ENCODE data around the gene HTRA3.

HTRA3 gene

GRCh38 chr4:8321771-8322170 lies 52.2 kb downstream of the HTRA3 start:
- no peak for FAIRE-seq
- no peak for DNase-seq (ENCODE audit: insufficient read length, low spot score)

- FAIRE-seq (no peak), DNase-seq (ENCODE audit: insufficient read length, low spot score) (no peak)
These were observed 53.5 kb downstream of the HTRA3 start for GRCh38 chr4:8322794-8323704.

GRCh38 chr4:8323947-8324555 lies 54.5 kb downstream of the HTRA3 start:
- FAIRE-seq (no peak), DNase-seq (ENCODE audit: insufficient read length, low spot score) (no peak)

GRCh38 chr4:8324640-8325239 lies 55.2 kb downstream of the HTRA3 start:
- no peak for FAIRE-seq
- no peak for DNase-seq (ENCODE audit: insufficient read length, low spot score)

- DNase-seq (ENCODE audit: insufficient read length, low spot score) (no peak), FAIRE-seq (no peak)
These were observed 55.9 kb downstream of the HTRA3 start for GRCh38 chr4:8325291-8325973.

- DNase-seq (ENCODE audit: insufficient read length, low spot score): no peak
- FAIRE-seq: no peak
These were observed 56.7 kb downstream of the HTRA3 start for GRCh38 chr4:8326206-8326605.

GRCh38 chr4:8328456-8328855 lies 58.9 kb downstream of the HTRA3 start:
- FAIRE-seq: no peak
- DNase-seq (ENCODE audit: insufficient read length, low spot score): no peak

GRCh38 chr4:8328866-8329559 lies 59.5 kb downstream of the HTRA3 start:
- no peak for DNase-seq (ENCODE audit: insufficient read length, low spot score)
- FAIRE-seq: no peak

- DNase-seq (ENCODE audit: insufficient read length, low spot score): no peak
- no peak for FAIRE-seq
These were observed 60.0 kb downstream of the HTRA3 start for GRCh38 chr4:8329560-8329858.

- FAIRE-seq: no peak
These were observed 60.6 kb downstream of the HTRA3 start for GRCh38 chr4:8329859-8330761.

GRCh38 chr4:8330821-8331574 lies 61.4 kb downstream of the HTRA3 start:
- DNase-seq (ENCODE audit: insufficient read length, low spot score): no peak
- FAIRE-seq: no peak

More at GRCh38 chr4:8329859-8330761, 60.6 kb downstream of the HTRA3 start:
- no peak for DNase-seq (ENCODE audit: insufficient read length, low spot score)

- FAIRE-seq: no peak
- DNase-seq (ENCODE audit: insufficient read length, low spot score): no peak
These were observed 62.0 kb downstream of the HTRA3 start for GRCh38 chr4:8331575-8331955.

GRCh38 chr4:8332038-8332857 lies 62.7 kb downstream of the HTRA3 start:
- FAIRE-seq (no peak), DNase-seq (ENCODE audit: insufficient read length, low spot score) (no peak)

- no peak for DNase-seq (ENCODE audit: insufficient read length, low spot score)
- FAIRE-seq: no peak
These were observed 63.4 kb downstream of the HTRA3 start for GRCh38 chr4:8332891-8333331.

GRCh38 chr4:8333726-8334460 lies 64.3 kb downstream of the HTRA3 start:
- FAIRE-seq (no peak), DNase-seq (ENCODE audit: insufficient read length, low spot score) (no peak)

GRCh38 chr4:8334786-8335460 lies 65.4 kb downstream of the HTRA3 start:
- FAIRE-seq (no peak), DNase-seq (ENCODE audit: insufficient read length, low spot score) (no peak)

- no peak for DNase-seq (ENCODE audit: insufficient read length, low spot score)
- FAIRE-seq: no peak
These were observed 66.3 kb downstream of the HTRA3 start for GRCh38 chr4:8335848-8336247.

All from GM19239 (cell line).